GM19328 (cell line): ENCODE data around the gene RNF222.
"Not testable (repeated sequence)": the region's sequence is repeated elsewhere in the genome, so short reads cannot be mapped to it uniquely, and the experiment has no call there.

Experiments
- ATAC-seq: cut with Tn5 transposase; IDR thresholded peaks from one replicate; pipeline ENCODE4 v1.9.1; 2021; ENCODE audit warnings: mild to moderate bottlenecking, moderate library complexity; ENCODE audit not compliant: unreplicated experiment

RNF222 gene

GRCh38 chr17:8382052-8382879 is 15.4 kb downstream of the RNF222 start:
- no peak for ATAC-seq

GRCh38 chr17:8380049-8380448 is 17.6 kb downstream of the RNF222 start:
- ATAC-seq: no peak

- ATAC-seq: not testable (repeated sequence)
Measured at GRCh38 chr17:8378117-8378516, 19.5 kb downstream of the RNF222 start.

GRCh38 chr17:8377422-8377821 is 20.2 kb downstream of the RNF222 start:
- no peak for ATAC-seq

- peak; percentile 90 for ATAC-seq
Measured at GRCh38 chr17:8376271-8377067, 21.2 kb downstream of the RNF222 start, which contains the start of gene KRABD2. Gene KRABD2, minus strand, starts transcription at chr17:8376704.

GRCh38 chr17:8375738-8376259 is 21.8 kb downstream of the RNF222 start:
- ATAC-seq: no peak

GRCh38 chr17:8373856-8374255 is 23.8 kb downstream of the RNF222 start:
- ATAC-seq: not testable (repeated sequence)

GRCh38 chr17:8372422-8372821 is 25.2 kb downstream of the RNF222 start:
- no peak for ATAC-seq

- ATAC-seq: no peak
Measured at GRCh38 chr17:8371786-8372185, 25.8 kb downstream of the RNF222 start.

GRCh38 chr17:8369944-8370343 is 27.7 kb downstream of the RNF222 start:
- ATAC-seq: no peak

GRCh38 chr17:8368193-8368592 is 29.4 kb downstream of the RNF222 start:
- no peak for ATAC-seq

GRCh38 chr17:8366231-8366630 is 31.4 kb downstream of the RNF222 start:
- ATAC-seq: no peak

GRCh38 chr17:8365143-8365542 is 32.5 kb downstream of the RNF222 start:
- no peak for ATAC-seq

- ATAC-seq: no peak
Measured at GRCh38 chr17:8362651-8363332, 34.8 kb downstream of the RNF222 start.

- no peak for ATAC-seq
Measured at GRCh38 chr17:8360751-8361150, 36.9 kb downstream of the RNF222 start.

GRCh38 chr17:8360260-8360659 is 37.4 kb downstream of the RNF222 start:
- ATAC-seq: no peak

GRCh38 chr17:8359769-8360168 is 37.9 kb downstream of the RNF222 start:
- ATAC-seq: no peak

GRCh38 chr17:8357910-8358309 is 39.7 kb downstream of the RNF222 start:
- no peak for ATAC-seq

- ATAC-seq: no peak
Measured at GRCh38 chr17:8354236-8354635, 43.4 kb downstream of the RNF222 start.

GRCh38 chr17:8353736-8354135 is 43.9 kb downstream of the RNF222 start:
- no peak for ATAC-seq

GRCh38 chr17:8350339-8350738 is 47.3 kb downstream of the RNF222 start:
- ATAC-seq: no peak
